LNCaP clone FGC (cell line): Measurements from ENCODE around the gene KRT23.

Experiments used
- DNase-seq: peaks from one replicate; pipeline ENCODE4 v3.0.0-alpha.2; 2011; ENCODE audit warnings: low read depth
- H3K4me3 ChIP-seq: 2 replicates; pipeline ENCODE4 v1.5.1; 2011; ENCODE audit warnings: mild to moderate bottlenecking, low read depth, low read length, control low read depth
- TF ChIP-seq, protein P1 (sequence below): IDR thresholded peaks from 2 replicates; pipeline ENCODE4 v1.5.1; 2012; ENCODE audit warnings: mild to moderate bottlenecking; ENCODE audit not compliant: control insufficient read depth, insufficient read depth; ENCODE audit errors: extremely low read depth

Gene KRT23

GRCh38 chr17:40937384-40937819 is at the start of gene KRT23:
Gene KRT23 (minus strand): TSS chr17:40937646. CDS start chr17:40936603, 1,043 bp downstream.
- no peak within 1 kb of the TSS for H3K4me3 ChIP-seq
- TF ChIP-seq, protein P1, sequence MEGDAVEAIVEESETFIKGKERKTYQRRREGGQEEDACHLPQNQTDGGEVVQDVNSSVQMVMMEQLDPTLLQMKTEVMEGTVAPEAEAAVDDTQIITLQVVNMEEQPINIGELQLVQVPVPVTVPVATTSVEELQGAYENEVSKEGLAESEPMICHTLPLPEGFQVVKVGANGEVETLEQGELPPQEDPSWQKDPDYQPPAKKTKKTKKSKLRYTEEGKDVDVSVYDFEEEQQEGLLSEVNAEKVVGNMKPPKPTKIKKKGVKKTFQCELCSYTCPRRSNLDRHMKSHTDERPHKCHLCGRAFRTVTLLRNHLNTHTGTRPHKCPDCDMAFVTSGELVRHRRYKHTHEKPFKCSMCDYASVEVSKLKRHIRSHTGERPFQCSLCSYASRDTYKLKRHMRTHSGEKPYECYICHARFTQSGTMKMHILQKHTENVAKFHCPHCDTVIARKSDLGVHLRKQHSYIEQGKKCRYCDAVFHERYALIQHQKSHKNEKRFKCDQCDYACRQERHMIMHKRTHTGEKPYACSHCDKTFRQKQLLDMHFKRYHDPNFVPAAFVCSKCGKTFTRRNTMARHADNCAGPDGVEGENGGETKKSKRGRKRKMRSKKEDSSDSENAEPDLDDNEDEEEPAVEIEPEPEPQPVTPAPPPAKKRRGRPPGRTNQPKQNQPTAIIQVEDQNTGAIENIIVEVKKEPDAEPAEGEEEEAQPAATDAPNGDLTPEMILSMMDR: no peak
- DNase-seq: no peak

DNA sequence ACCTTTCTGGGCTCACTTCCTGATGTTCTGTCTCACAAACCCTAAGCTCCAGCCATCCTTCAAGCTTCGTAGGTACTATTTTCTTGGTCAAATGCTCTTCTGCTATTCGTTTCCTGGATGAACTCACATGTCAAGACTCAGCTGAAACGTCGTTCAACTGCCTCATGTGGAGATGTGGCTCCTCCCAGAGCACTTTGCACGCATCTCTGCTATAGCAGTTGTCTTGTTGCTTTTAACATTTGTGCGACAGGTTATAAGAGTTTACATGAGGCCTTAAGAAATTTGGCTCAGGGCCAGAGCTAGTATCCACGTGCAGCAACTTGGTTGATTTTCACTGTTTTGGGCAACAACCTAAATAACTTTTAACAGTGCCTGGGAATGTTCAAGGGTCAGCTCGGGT is 49.5 kb upstream of the KRT23 start:
- TF ChIP-seq, protein P1: no peak
- no peak overlapping the region for H3K4me3 ChIP-seq
- no peak for DNase-seq

GRCh38 chr17:40984226-40984625 is 46.8 kb upstream of the KRT23 start, which contains the start of gene KRT40:
Gene KRT40 (minus strand): TSS chr17:40984326. CDS start chr17:40984273, 53 bp downstream.
- no peak within 1 kb of the TSS for H3K4me3 ChIP-seq
- TF ChIP-seq, protein P1: no peak
- no peak for DNase-seq

GRCh38 chr17:40981115-40981514 is 43.7 kb upstream of the KRT23 start:
- no peak overlapping the region for H3K4me3 ChIP-seq
- no peak for DNase-seq
- TF ChIP-seq, protein P1: no peak

- no peak for DNase-seq
- H3K4me3 ChIP-seq: no peak overlapping the region
- TF ChIP-seq, protein P1: no peak
These were observed 43.1 kb upstream of the KRT23 start for GRCh38 chr17:40980596-40980995.

DNA sequence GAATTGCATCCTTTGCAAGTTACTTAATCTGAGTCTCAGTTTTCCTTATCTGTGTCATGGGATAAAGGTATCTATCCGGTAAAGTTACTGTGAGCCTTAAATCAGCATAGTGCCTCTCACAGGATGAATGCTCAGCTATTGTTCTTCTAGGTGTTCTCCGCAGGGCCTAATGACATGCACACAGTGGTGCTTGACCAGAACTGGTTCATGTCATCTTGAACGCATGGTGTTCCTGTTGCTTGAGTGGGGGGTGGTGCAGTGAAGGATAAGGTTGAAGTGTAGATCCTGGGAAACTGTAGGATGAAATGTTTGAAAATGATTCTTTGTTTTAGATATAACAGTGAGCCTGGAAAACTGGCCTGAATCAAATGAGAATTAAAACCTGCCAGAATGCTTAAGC is 42.7 kb upstream of the KRT23 start:
- no peak overlapping the region for H3K4me3 ChIP-seq
- DNase-seq: no peak
- TF ChIP-seq, protein P1: no peak

DNA sequence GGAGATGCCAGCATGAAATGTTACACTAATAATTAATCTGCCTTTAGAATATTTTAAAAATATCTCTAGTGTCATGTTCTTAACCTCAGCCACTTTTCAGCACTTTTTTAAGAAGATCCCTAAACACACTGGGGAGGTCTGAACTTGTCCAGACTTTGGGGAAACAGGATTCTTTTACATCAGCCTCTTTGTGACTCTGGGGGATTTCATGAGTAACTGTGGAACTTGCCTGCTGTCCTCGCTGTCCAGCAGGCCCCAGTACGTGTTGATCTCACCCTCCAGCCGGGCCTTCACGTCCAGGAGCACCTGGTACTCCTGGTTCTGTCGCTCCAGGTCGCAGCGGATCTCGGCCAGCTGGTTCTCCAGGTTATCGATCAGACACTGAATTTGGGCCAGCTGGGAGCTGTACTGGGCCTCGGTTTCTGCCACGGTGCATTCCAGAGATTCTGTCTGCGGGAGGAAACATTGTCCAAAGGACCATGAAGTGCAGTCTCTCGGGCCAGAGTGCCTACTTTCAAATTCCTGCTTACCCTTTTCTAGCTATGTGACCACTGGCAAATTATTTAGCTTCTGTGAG is 41.2 kb upstream of the KRT23 start:
- no peak overlapping the region for H3K4me3 ChIP-seq
- TF ChIP-seq, protein P1: no peak
- DNase-seq: no peak
